Endothelial cell of umbilical vein (primary cell): ENCODE results near the gene ZFAND2B. TPM values are rescaled to one million over a fixed set of nuclear protein-coding genes. Genes with fewer than 3 reads are reported as not detected.

Experiments
- BruUV-seq: library from RNA; stranded (reverse); fragments of 400-500 nt; replicated peaks from 2 replicates; lab custom pipeline; 2021; lab: Mats Ljungman, UMichigan
- CTCF ChIA-PET: fragments of 300-600, 350-600 bp; sonication (Branson Sonifier 250); formaldehyde crosslinking; loops from one replicate; lab custom pipeline; 2021; ENCODE audit warnings: antibody characterized with exemption, inconsistent platforms; lab: Charles Lee
- POLR2A ChIA-PET: fragments of 300-600, 350-600 bp; sonication (Branson Sonifier 250); formaldehyde crosslinking; loops from one replicate; lab custom pipeline; 2021; ENCODE audit warnings: antibody characterized with exemption, inconsistent platforms; lab: Charles Lee
- DNase-seq: peaks from one replicate; pipeline ENCODE4 v3.0.0-alpha.2; 2011; ENCODE audit warnings: low read depth, low spot score
- FAIRE-seq: peaks from 2 replicates; lab custom pipeline; 2011; peaks lifted over from hg19 to GRCh38; lab: Jason Lieb, UNC
- H2AFZ ChIP-seq: 2 replicates; pipeline ENCODE4 v1.6.0; 2012; ENCODE audit warnings: low read depth, low read length, control low read depth, inconsistent platforms
- H3K27ac ChIP-seq: 2 replicates; pipeline ENCODE4 v1.5.1; 2011; ENCODE audit warnings: low read depth, mild to moderate bottlenecking, control low read depth, low read length, moderate library complexity; ENCODE audit not compliant: insufficient read depth
- H3K27me3 ChIP-seq, 2 experiments: 2 replicates each; pipeline versions ENCODE4 v1.6.0 to v1.6.1; 2011; ENCODE audit warnings: low read length in 2 of 2, mixed read lengths in 1 of 2; ENCODE audit not compliant: control insufficient read depth in 2 of 2, insufficient read depth in 2 of 2
- H3K36me3 ChIP-seq, 2 experiments: 2 replicates in 1 of 2; 3 replicates in 1 of 2; pipeline ENCODE4 v1.5.1; 2011; ENCODE audit warnings: low read length in 2 of 2, mild to moderate bottlenecking in 1 of 2, moderate library complexity in 1 of 2; ENCODE audit not compliant: control insufficient read depth in 2 of 2, insufficient read depth in 2 of 2; ENCODE audit errors: extremely low read depth in 1 of 2
- H3K4me1 ChIP-seq: 3 replicates; pipeline ENCODE4 v1.5.1; 2011; ENCODE audit warnings: mild to moderate bottlenecking, low read length; ENCODE audit not compliant: control insufficient read depth, insufficient read depth; ENCODE audit errors: extremely low read depth
- H3K4me2 ChIP-seq: 2 replicates; pipeline ENCODE4 v1.6.1; 2011; ENCODE audit warnings: low read length, control low read depth, mixed read lengths; ENCODE audit not compliant: insufficient read depth
- H3K4me3 ChIP-seq, 3 experiments: fragments of 200-600 bp in 1 of 3; sonication (generic), shearing (Covaris generic) in 1 of 3; replicated peaks in 1 of 3; 2 replicates each; pipeline ENCODE4 v1.5.1; 2011 to 2016; ENCODE audit warnings: control low read depth in 3 of 3, low read length in 3 of 3, mild to moderate bottlenecking in 2 of 3, inconsistent platforms in 1 of 3, low read depth in 1 of 3, moderate library complexity in 1 of 3; ENCODE audit not compliant: insufficient read depth in 1 of 3
- H3K79me2 ChIP-seq: 2 replicates; pipeline ENCODE4 v1.6.0; 2012; ENCODE audit warnings: low read length, inconsistent platforms; ENCODE audit not compliant: control insufficient read depth, insufficient read depth
- H3K9ac ChIP-seq: replicated peaks from 2 replicates; pipeline ENCODE3; 2011; ENCODE audit warnings: low read length, control low read depth; ENCODE audit not compliant: insufficient read depth; ENCODE audit errors: extremely low read depth
- H3K9me1 ChIP-seq: replicated peaks from 3 replicates; pipeline ENCODE4 v1.6.0; 2011; ENCODE audit warnings: mild to moderate bottlenecking, low read length; ENCODE audit not compliant: control insufficient read depth, insufficient read depth; ENCODE audit errors: extremely low read depth
- H3K9me3 ChIP-seq: replicated peaks from 2 replicates; pipeline ENCODE4 v1.5.1; 2012; ENCODE audit warnings: low read length, inconsistent platforms; ENCODE audit not compliant: control insufficient read depth, insufficient read depth
- H4K20me1 ChIP-seq: replicated peaks from 2 replicates; pipeline ENCODE3; 2011; ENCODE audit warnings: mild to moderate bottlenecking, low read length; ENCODE audit not compliant: control insufficient read depth, insufficient read depth; ENCODE audit errors: extremely low read depth
- CTCF ChIP-seq, 2 donors: IDR thresholded peaks; 1 replicate in 1 of 2; 2 replicates in 1 of 2; pipeline ENCODE4 v1.5.1; 2011; ENCODE audit warnings: low read length in 2 of 2, mild to moderate bottlenecking in 2 of 2, moderate library complexity in 2 of 2, control low read depth in 1 of 2, inconsistent platforms in 1 of 2, low read depth in 1 of 2; ENCODE audit not compliant: insufficient read depth in 1 of 2; ENCODE audit errors: extremely low read depth in 1 of 2
- GATA2 ChIP-seq: IDR thresholded peaks from 2 replicates; pipeline ENCODE4 v1.7.0; 2011; ENCODE audit warnings: low read depth, mild to moderate bottlenecking, moderate library complexity, mixed read lengths, low read length; ENCODE audit not compliant: insufficient read length, insufficient read depth
- MAX ChIP-seq: IDR thresholded peaks from 2 replicates; pipeline ENCODE4 v1.6.1; 2011; ENCODE audit not compliant: insufficient read depth, insufficient read length
- MYC ChIP-seq: IDR thresholded peaks from one replicate; pipeline ENCODE4 v1.6.1; 2011; ENCODE audit warnings: mild to moderate bottlenecking, low read depth, low read length
- POLR2A ChIP-seq: IDR thresholded peaks from 2 replicates; pipeline ENCODE4 v1.6.1; 2012; ENCODE audit warnings: low read depth, mild to moderate bottlenecking, control low read depth, low read length
- POLR2AphosphoS5 ChIP-seq: IDR thresholded peaks from 2 replicates; pipeline ENCODE4 v1.6.1; 2012; ENCODE audit warnings: low read depth, mild to moderate bottlenecking, control low read depth, low read length, moderate library complexity; ENCODE audit not compliant: insufficient read depth
- dilution Hi-C: fragments of 300-500 bp; cut with MboI; formaldehyde crosslinking; loops from one replicate; pipeline ENCODE4 v1.15.0; 2019; ENCODE audit warnings: low sequenced_read_pairs; ENCODE audit not compliant: extremely low pct_ligation_motif_present
- intact Hi-C: fragments of 100-400 bp; cut with micrococcal nuclease; formaldehyde crosslinking; loops from one replicate; pipeline ENCODE4 v1.10.0; 2022
- polyA plus RNA-seq, 4 experiments: library from polyadenylated mRNA; depleted of rRNA in 3 of 4; stranded (reverse) in 3 of 4; unstranded in 1 of 4; fragments of >200 nt; gene quantifications; 2 replicates each; pipeline versions ENCODE4 v1.2.1 to v1.2.3, GENCODE V29; 2011 to 2012; ENCODE audit warnings: missing spikeins in 1 of 4
- total RNA-seq: library from RNA; stranded (reverse); gene quantifications from 2 replicates; pipeline ENCODE4 v1.2.3, GENCODE V29; 2021

Gene ZFAND2B
- total and polyA plus RNA-seq, 2 donors (not counting 3 experiments of a cell fraction or from before 2014, with no cell fraction given) = 23.3 to 52.0 TPM

- dilution Hi-C loops (no loop called here), intact Hi-C loops (no loop called here)
- Histone ChIP-seq H3K9ac (no peak overlapping the region), H3K4me3 (no peak overlapping the region), H3K27ac (no peak overlapping the region), H3K4me2 (no peak overlapping the region), H3K9me3 (no peaks in the 10 kb centered on the region), H3K9me1 (no peaks in the 10 kb centered on the region), H3K79me2 (peaks cover 6% of the 10 kb centered on the region), H4K20me1 (peaks cover 3% of the 10 kb centered on the region), H3K36me3 (peaks cover 0 to 19% of the 10 kb centered on the region in 2 experiments), H3K4me1 (peaks cover 8% of the 10 kb centered on the region), H2AFZ (no peak overlapping the region), H3K27me3 (no peaks in the 10 kb centered on the region)
- no TSS peak for BruUV-seq
- ChIA-PET POLR2A (no interaction called here), CTCF (interaction anchor here (2.9 to 5.2 kb wide), 2 partner anchors 122 to 144 kb away, joined by 9 to 32 read pairs; no protein-coding TSS in a partner anchor)
- FAIRE-seq (no peak), DNase-seq (no peak)
- no peak for TF ChIP-seq POLR2A
- no peak for TF ChIP-seq CTCF (IDR thresholded peaks at IDR 0.05; ENCODE audit: extremely low read depth in 1 of 2, insufficient read depth in 1 of 2, low read depth in 1 of 2, low read length in 2 of 2)
- TF ChIP-seq GATA2 = no peak
- TF ChIP-seq MAX = no peak
- TF ChIP-seq POLR2AphosphoS5 = no peak
These were observed 33.4 kb upstream of the ZFAND2B start for GRCh38 chr2:219173176-219173575.

GRCh38 chr2:219174146-219174545 is 32.4 kb upstream of the ZFAND2B start:
- Histone ChIP-seq H2AFZ (no peak overlapping the region), H3K9ac (no peak overlapping the region), H3K9me1 (no peaks in the 10 kb centered on the region), H3K4me2 (no peak overlapping the region), H3K4me1 (peaks cover 14% of the 10 kb centered on the region), H3K36me3 (peaks cover 0 to 19% of the 10 kb centered on the region in 2 experiments), H3K27me3 (no peaks in the 10 kb centered on the region), H3K9me3 (no peaks in the 10 kb centered on the region), H3K4me3 (no peak overlapping the region), H4K20me1 (peaks cover 3% of the 10 kb centered on the region), H3K27ac (no peak overlapping the region), H3K79me2 (peaks cover 14% of the 10 kb centered on the region)
- DNase-seq (no peak), FAIRE-seq (no peak)
- intact Hi-C loops (no loop called here), dilution Hi-C loops (no loop called here)
- BruUV-seq = no TSS peak
- TF ChIP-seq MYC = no peak
- TF ChIP-seq GATA2 = no peak
- ChIA-PET CTCF (interaction anchor here (1.0 to 5.2 kb wide), 2 partner anchors 19 to 121 kb away, joined by 3 to 32 read pairs; no protein-coding TSS in a partner anchor), POLR2A (no interaction called here)
